Testis (tissue), 3 donors: ENCODE data around the gene ULK4. TPM values are rescaled to one million over a fixed set of nuclear protein-coding genes. Genes with fewer than 3 reads are reported as not detected.

ENCODE experiments used
- DNase-seq: peaks from one replicate; pipeline ENCODE4 v3.0.0-alpha.2; 2019
- H3K27ac ChIP-seq, 2 donors: fragments of 200-600 bp; sonication (generic); one replicate each; pipeline ENCODE4 v1.5.1; 2019
- H3K27me3 ChIP-seq: fragments of 200-600 bp; sonication (generic); one replicate; pipeline ENCODE4 v1.5.1; 2019
- H3K36me3 ChIP-seq: fragments of 200-600 bp; sonication (generic); one replicate; pipeline ENCODE4 v1.5.1; 2017; ENCODE audit warnings: low read depth; ENCODE audit errors: missing control alignments
- H3K4me1 ChIP-seq: fragments of 200-600 bp; sonication (generic); one replicate; pipeline ENCODE4 v1.5.1; 2019
- H3K4me3 ChIP-seq, 2 donors: fragments of 200-600 bp; sonication (generic); one replicate each; pipeline ENCODE4 v1.5.1; 2017 to 2019
- H3K9me3 ChIP-seq: fragments of 200-600 bp; sonication (generic); one replicate; pipeline ENCODE4 v1.5.1; 2017
- POLR2A ChIP-seq: fragments of 450-650 bp; IDR thresholded peaks from one replicate; pipeline ENCODE4 v1.6.1; 2017; ENCODE audit warnings: antibody characterized with exemption, mild to moderate bottlenecking, moderate library complexity
- WGBS, 2 donors: methylation state at CpG; one replicate each; pipeline ENCODE4 v1.1.5; 2018; 5-methylcytosine and 5-hydroxymethylcytosine counted together
- intact Hi-C: fragments of 100-400 bp; cut with DNase I; formaldehyde crosslinking; loops from one replicate; pipeline ENCODE4 v1.15.1; 2023; ENCODE audit warnings: low total_unique reads
- polyA plus RNA-seq: library from polyadenylated mRNA; stranded (reverse); fragments of 350-450 nt; fragmentation: Illumina TruSeq; extraction: RNeasy Lipid Tissue Mini Kit (QIAGEN cat#74804); gene quantifications from one replicate; pipeline ENCODE4 v1.2.3, GENCODE V29; 2014; ENCODE audit warnings: low read depth, low replicate concordance; ENCODE audit not compliant: insufficient read depth
- total RNA-seq, 2 donors: library from RNA; depleted of rRNA; stranded (reverse); fragments of >200 nt; gene quantifications; one replicate each; pipeline ENCODE4 v1.2.3, GENCODE V29; 2016
- TF ChIP-seq, protein P1 (sequence below), 3 experiments: fragments of 450-650 bp in 2 of 3; fragments of 200-600 bp in 1 of 3; sonication (generic) in 1 of 3; IDR thresholded peaks; one replicate each; pipeline ENCODE4 v1.5.1; 2016 to 2019; ENCODE audit warnings: antibody characterized with exemption in 3 of 3, mild to moderate bottlenecking in 2 of 3, moderate library complexity in 1 of 3

Gene ULK4
- total and polyA plus RNA-seq, 3 donors from 2014 or later: 45.7 to 91.6 (median 47.4) TPM

DNA sequence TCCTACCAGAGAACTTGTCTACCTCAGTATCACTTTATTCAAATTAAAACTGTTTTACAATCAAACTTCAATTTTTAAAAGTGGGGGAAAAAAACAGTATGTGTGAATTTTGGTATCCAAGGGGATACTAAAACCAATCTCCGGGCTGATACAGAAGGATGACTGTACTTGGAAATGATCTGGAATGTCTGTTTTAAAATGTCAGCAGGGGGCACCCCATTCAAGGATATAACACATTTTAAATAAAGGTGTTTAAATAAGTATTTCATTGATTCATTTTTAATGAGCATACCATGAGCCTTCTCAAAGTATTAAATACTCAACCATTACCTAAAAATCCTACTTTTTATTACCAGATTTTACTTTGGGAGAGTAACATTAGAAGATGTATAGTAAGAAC is 67.9 kb downstream of the ULK4 start:
- no peak overlapping the region for H3K27ac ChIP-seq
- H3K27me3 ChIP-seq: no peaks in the 10 kb centered on the region
- H3K36me3 ChIP-seq: no peaks in the 10 kb centered on the region
- DNase-seq: peak; percentile 28
- TF ChIP-seq POLR2A: no peak
- TF ChIP-seq, protein P1, sequence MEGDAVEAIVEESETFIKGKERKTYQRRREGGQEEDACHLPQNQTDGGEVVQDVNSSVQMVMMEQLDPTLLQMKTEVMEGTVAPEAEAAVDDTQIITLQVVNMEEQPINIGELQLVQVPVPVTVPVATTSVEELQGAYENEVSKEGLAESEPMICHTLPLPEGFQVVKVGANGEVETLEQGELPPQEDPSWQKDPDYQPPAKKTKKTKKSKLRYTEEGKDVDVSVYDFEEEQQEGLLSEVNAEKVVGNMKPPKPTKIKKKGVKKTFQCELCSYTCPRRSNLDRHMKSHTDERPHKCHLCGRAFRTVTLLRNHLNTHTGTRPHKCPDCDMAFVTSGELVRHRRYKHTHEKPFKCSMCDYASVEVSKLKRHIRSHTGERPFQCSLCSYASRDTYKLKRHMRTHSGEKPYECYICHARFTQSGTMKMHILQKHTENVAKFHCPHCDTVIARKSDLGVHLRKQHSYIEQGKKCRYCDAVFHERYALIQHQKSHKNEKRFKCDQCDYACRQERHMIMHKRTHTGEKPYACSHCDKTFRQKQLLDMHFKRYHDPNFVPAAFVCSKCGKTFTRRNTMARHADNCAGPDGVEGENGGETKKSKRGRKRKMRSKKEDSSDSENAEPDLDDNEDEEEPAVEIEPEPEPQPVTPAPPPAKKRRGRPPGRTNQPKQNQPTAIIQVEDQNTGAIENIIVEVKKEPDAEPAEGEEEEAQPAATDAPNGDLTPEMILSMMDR (IDR thresholded peaks at IDR 0.05): peak in 2 of 3 experiments; percentile 34 to 36
- intact Hi-C loops: no loop called here
- H3K9me3 ChIP-seq: no peaks in the 10 kb centered on the region
- 32 to 44% methylated on average over 1 of the region's 1 CpG for whole genome bisulfite sequencing, 2 donors
- no peak overlapping the region for H3K4me3 ChIP-seq
- H3K4me1 ChIP-seq: no peaks in the 10 kb centered on the region

- Histone ChIP-seq H3K27ac (no peak overlapping the region), H3K4me1 (no peaks in the 10 kb centered on the region), H3K27me3 (no peaks in the 10 kb centered on the region), H3K36me3 (no peaks in the 10 kb centered on the region), H3K4me3 (no peak overlapping the region), H3K9me3 (no peaks in the 10 kb centered on the region)
- TF ChIP-seq POLR2A: no peak
- TF ChIP-seq, protein P1 (IDR thresholded peaks at IDR 0.05): no peak
- no peak for DNase-seq
- 38 to 52% methylated on average over 3 of the region's 3 CpGs for WGBS, 2 donors
- intact Hi-C loops: loop anchor here (10.0 kb wide), 1 partner anchor 1564 kb away; no protein-coding TSS in a partner anchor
Measured at GRCh38 chr3:41888368-41889076, 73.4 kb downstream of the ULK4 start.

GRCh38 chr3:41882956-41883355 is 78.9 kb downstream of the ULK4 start:
- TF ChIP-seq POLR2A: no peak
- TF ChIP-seq, protein P1 (IDR thresholded peaks at IDR 0.05): no peak
- Histone ChIP-seq H3K27me3 (no peaks in the 10 kb centered on the region), H3K27ac (no peak overlapping the region), H3K4me1 (no peaks in the 10 kb centered on the region), H3K9me3 (no peaks in the 10 kb centered on the region), H3K36me3 (no peaks in the 10 kb centered on the region), H3K4me3 (no peak overlapping the region)
- DNase-seq: no peak
- intact Hi-C loops: loop anchor here (10.0 kb wide), 1 partner anchor 1558 kb away; no protein-coding TSS in a partner anchor

- intact Hi-C loops: loop anchor here (10.0 kb wide), 1 partner anchor 1557 kb away; no protein-coding TSS in a partner anchor
- TF ChIP-seq, protein P1 (IDR thresholded peaks at IDR 0.05): peak; percentile 69 to 77 (median 69)
- no peak for TF ChIP-seq POLR2A
- no peak for DNase-seq
- H3K27me3 ChIP-seq: no peaks in the 10 kb centered on the region
- H3K36me3 ChIP-seq: no peaks in the 10 kb centered on the region
- H3K4me3 ChIP-seq: no peak overlapping the region
- WGBS, 2 donors: 59 to 70% methylated on average over 3 of the region's 3 CpGs
- no peak overlapping the region for H3K27ac ChIP-seq
- H3K9me3 ChIP-seq: no peaks in the 10 kb centered on the region
- no peaks in the 10 kb centered on the region for H3K4me1 ChIP-seq
Measured at GRCh38 chr3:41881233-41881821, 80.6 kb downstream of the ULK4 start.
